Neuron (in vitro differentiated cells): Measurements from ENCODE around the gene MAFF.
"Not testable (repeated sequence)": the region's sequence is repeated elsewhere in the genome, so short reads cannot be mapped to it uniquely, and the experiment has no call there.

Source experiments
- H2AFZ ChIP-seq: one replicate; pipeline ENCODE4 v1.6.1; 2013; ENCODE audit warnings: low read depth, mild to moderate bottlenecking, inconsistent platforms, low read length, moderate library complexity
- H3K27me3 ChIP-seq: one replicate; pipeline ENCODE4 v1.6.1; 2013; ENCODE audit warnings: low read length; ENCODE audit not compliant: insufficient read depth
- H3K36me3 ChIP-seq: one replicate; pipeline ENCODE4 v1.6.1; 2013; ENCODE audit warnings: low read length; ENCODE audit not compliant: insufficient read depth
- H3K4me1 ChIP-seq: one replicate; pipeline ENCODE4 v1.6.1; 2013; ENCODE audit warnings: low read length; ENCODE audit not compliant: insufficient read depth
- H3K4me3 ChIP-seq: 2 replicates; pipeline ENCODE4 v1.5.1; 2013; ENCODE audit warnings: mild to moderate bottlenecking, low read length, moderate library complexity
- H3K9me3 ChIP-seq: one replicate; pipeline ENCODE4 v1.6.1; 2013; ENCODE audit warnings: low read length

The MAFF gene

GRCh38 chr22:38201711-38202436 is at the start of gene MAFF:
MAFF (plus strand) TSS chr22:38201994; CDS start chr22:38213854, 11,860 bp downstream.
- Histone ChIP-seq H3K36me3 (no peaks in the 10 kb centered on the region), H2AFZ (peak within 1 kb of the TSS; percentile 71), H3K9me3 (no peaks in the 10 kb centered on the region), H3K4me1 (peaks cover 11% of the 10 kb centered on the region), H3K27me3 (no peaks in the 10 kb centered on the region), H3K4me3 (peak within 1 kb of the TSS; percentile 71)

- H3K36me3 ChIP-seq = no peaks in the 10 kb centered on the region
- H2AFZ ChIP-seq = no peak overlapping the region
- no peaks in the 10 kb centered on the region for H3K9me3 ChIP-seq
- H3K27me3 ChIP-seq = no peaks in the 10 kb centered on the region
- no peak overlapping the region for H3K4me3 ChIP-seq
- no peaks in the 10 kb centered on the region for H3K4me1 ChIP-seq
These were observed 47.8 kb upstream of the MAFF start for GRCh38 chr22:38153821-38154562.

GRCh38 chr22:38154563-38154915 is 47.3 kb upstream of the MAFF start:
- H3K4me1 ChIP-seq, H2AFZ ChIP-seq, H3K36me3 ChIP-seq, H3K27me3 ChIP-seq, H3K9me3 ChIP-seq, H3K4me3 ChIP-seq: not testable (repeated sequence)

DNA sequence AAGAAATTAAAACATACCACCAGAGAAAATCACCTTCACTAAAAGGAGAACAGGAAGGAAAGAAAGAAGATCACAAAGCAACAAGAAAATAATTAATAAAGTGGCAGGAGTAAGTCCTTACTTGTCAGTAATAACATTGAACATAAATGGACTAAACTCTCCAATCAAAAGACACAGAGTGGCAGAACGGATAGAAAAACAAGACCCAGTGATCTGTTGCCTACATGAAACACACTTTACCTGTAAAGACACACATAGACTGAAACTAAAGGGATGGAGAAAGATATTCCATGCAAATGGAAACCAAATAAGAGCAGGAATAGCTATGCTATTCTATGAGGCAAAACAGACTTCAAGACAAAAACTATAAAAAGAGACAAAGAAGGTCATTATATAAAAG is 46.1 kb upstream of the MAFF start:
- Histone ChIP-seq H3K4me3 (no peak overlapping the region), H3K9me3 (no peaks in the 10 kb centered on the region), H2AFZ (no peak overlapping the region), H3K27me3 (no peaks in the 10 kb centered on the region), H3K36me3 (no peaks in the 10 kb centered on the region), H3K4me1 (no peaks in the 10 kb centered on the region)

GRCh38 chr22:38162881-38163843 is 38.6 kb upstream of the MAFF start:
- Histone ChIP-seq H3K4me3 (no peak overlapping the region), H3K9me3 (no peaks in the 10 kb centered on the region), H2AFZ (no peak overlapping the region), H3K4me1 (no peaks in the 10 kb centered on the region), H3K27me3 (no peaks in the 10 kb centered on the region), H3K36me3 (peaks cover 4% of the 10 kb centered on the region)

- Histone ChIP-seq H3K36me3 (peaks cover 4% of the 10 kb centered on the region), H3K27me3 (no peaks in the 10 kb centered on the region), H3K4me3 (no peak overlapping the region), H3K4me1 (no peaks in the 10 kb centered on the region), H2AFZ (no peak overlapping the region), H3K9me3 (no peaks in the 10 kb centered on the region)
These were observed 37.8 kb upstream of the MAFF start for GRCh38 chr22:38163844-38164550.

- Histone ChIP-seq H3K36me3 (peaks cover 4% of the 10 kb centered on the region), H3K9me3 (no peaks in the 10 kb centered on the region), H3K4me1 (no peaks in the 10 kb centered on the region), H3K27me3 (no peaks in the 10 kb centered on the region), H3K4me3 (no peak overlapping the region), H2AFZ (no peak overlapping the region)
These were observed 37.3 kb upstream of the MAFF start for GRCh38 chr22:38164551-38164918.

DNA sequence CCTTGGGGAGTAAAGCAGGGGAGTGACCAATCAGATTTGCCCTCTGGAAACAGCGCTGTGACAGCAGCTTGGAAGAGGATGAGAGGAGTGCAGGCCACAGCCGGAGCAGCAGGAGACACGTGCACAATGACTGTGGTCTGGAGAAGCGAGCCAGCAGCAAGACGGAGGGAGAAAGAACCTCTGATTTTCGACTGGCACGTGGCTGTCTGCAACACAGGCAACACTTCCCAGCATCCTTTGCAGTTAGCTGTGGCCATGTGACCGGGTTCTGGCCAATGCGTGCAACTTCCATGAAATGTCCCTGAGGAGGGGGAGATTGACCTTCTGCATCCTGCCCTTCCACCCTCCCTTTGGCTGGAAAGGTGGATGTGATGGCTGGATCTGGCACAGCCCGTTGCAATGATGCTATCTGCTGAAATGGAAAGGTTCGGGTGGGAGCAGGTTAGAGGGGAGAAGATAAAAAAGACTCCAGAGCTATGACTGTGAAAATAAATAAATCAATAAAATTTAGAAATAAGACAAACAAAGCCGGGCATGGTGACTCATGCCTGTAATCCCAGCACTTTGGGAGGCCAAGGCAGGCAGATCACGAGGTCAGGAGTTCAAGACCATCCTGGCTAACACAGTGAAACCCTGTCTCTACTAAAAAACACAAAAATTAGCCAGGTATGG is 35.7 kb upstream of the MAFF start:
- Histone ChIP-seq H3K9me3 (no peaks in the 10 kb centered on the region), H3K4me3 (no peak overlapping the region), H2AFZ (no peak overlapping the region), H3K4me1 (peaks cover 3% of the 10 kb centered on the region), H3K27me3 (no peaks in the 10 kb centered on the region), H3K36me3 (peaks cover 4% of the 10 kb centered on the region)

GRCh38 chr22:38167988-38168407 is 33.8 kb upstream of the MAFF start:
- peaks cover 3% of the 10 kb centered on the region for H3K4me1 ChIP-seq
- no peaks in the 10 kb centered on the region for H3K27me3 ChIP-seq
- peaks cover 4% of the 10 kb centered on the region for H3K36me3 ChIP-seq
- no peak overlapping the region for H3K4me3 ChIP-seq
- H3K9me3 ChIP-seq = no peaks in the 10 kb centered on the region
- H2AFZ ChIP-seq = no peak overlapping the region

- Histone ChIP-seq H3K4me1 (peaks cover 3% of the 10 kb centered on the region), H3K9me3 (no peaks in the 10 kb centered on the region), H3K4me3 (no peak overlapping the region), H3K27me3 (no peaks in the 10 kb centered on the region), H3K36me3 (peaks cover 4% of the 10 kb centered on the region), H2AFZ (no peak overlapping the region)
These were observed 32.7 kb upstream of the MAFF start for GRCh38 chr22:38169116-38169515.

- no peaks in the 10 kb centered on the region for H3K27me3 ChIP-seq
- peaks cover 4% of the 10 kb centered on the region for H3K36me3 ChIP-seq
- no peaks in the 10 kb centered on the region for H3K9me3 ChIP-seq
- H3K4me1 ChIP-seq = peaks cover 3% of the 10 kb centered on the region
- no peak overlapping the region for H3K4me3 ChIP-seq
- H2AFZ ChIP-seq = no peak overlapping the region
These were observed 31.3 kb upstream of the MAFF start for GRCh38 chr22:38170469-38170868.
